Measurements from ENCODE around the gene GALR3. TPM values are rescaled to one million over a fixed set of nuclear protein-coding genes. Genes with fewer than 3 reads are reported as not detected.
"Not testable (repeated sequence)": the region's sequence is repeated elsewhere in the genome, so short reads cannot be mapped to it uniquely, and the experiment has no call there.

Gene GALR3
- total and polyA plus RNA-seq, 2 of the 8 experiments (the other 6 are each of a cell fraction or from before 2014, with no cell fraction given), result 0.84 to 1.1 TPM

GRCh38 chr22:37799979-37800378 lies 23.2 kb upstream of the GALR3 start:
- H3K79me1 ChIP-seq (ENCODE audit: low read depth, low read length); H2BK20ac ChIP-seq (ENCODE audit: low read length); DNase-seq (ENCODE audit: low read depth in 1 of 2, low spot score in 2 of 2); H3K14ac ChIP-seq (ENCODE audit: insufficient read length); H2BK120ac ChIP-seq (replicated peaks; ENCODE audit: low read depth, low read length); H3K36me3 ChIP-seq (ENCODE audit: control insufficient read depth in 2 of 4, insufficient read depth in 4 of 4, low read length in 3 of 4); H4K20me1 ChIP-seq (replicated peaks in 1 of 2; ENCODE audit: control insufficient read depth in 1 of 2, insufficient read depth in 2 of 2, low read length in 2 of 2); H2BK5ac ChIP-seq (ENCODE audit: low read depth, low read length); H3K4ac ChIP-seq (replicated peaks; ENCODE audit: insufficient read length, low read depth, low read length); H3K27ac ChIP-seq (ENCODE audit: low read depth, low read length); H2BK15ac ChIP-seq (ENCODE audit: low read length); H3K18ac ChIP-seq (ENCODE audit: extremely low read depth, low read length); H2BK12ac ChIP-seq (ENCODE audit: low read depth, low read length); H3K9me3 ChIP-seq (ENCODE audit: insufficient read depth in 2 of 2, low read depth in 1 of 2, low read length in 1 of 2); H2AFZ ChIP-seq (ENCODE audit: low read length); H3K79me2 ChIP-seq (ENCODE audit: control insufficient read depth in 1 of 2, insufficient read depth in 2 of 2, low read length in 2 of 2); H2AK5ac ChIP-seq (ENCODE audit: low read depth, low read length); FAIRE-seq; H4K5ac ChIP-seq (ENCODE audit: insufficient read length, low read depth, low read length); H3K56ac ChIP-seq (replicated peaks; ENCODE audit: insufficient read length, low read depth, low read length); POLR2A ChIA-PET (ENCODE audit: partially characterized antibody); H4K8ac ChIP-seq (ENCODE audit: extremely low read depth, insufficient read depth, low read length); H3K4me2 ChIP-seq (ENCODE audit: insufficient read depth in 1 of 2, low read depth in 2 of 2, low read length in 2 of 2); H3K9ac ChIP-seq (replicated peaks in 1 of 4; ENCODE audit: extremely low read depth in 1 of 4, low read depth in 3 of 4, low read length in 3 of 4); H3K23ac ChIP-seq (ENCODE audit: insufficient read length); H3K4me3 ChIP-seq (ENCODE audit: extremely low read depth in 1 of 4, insufficient read depth in 2 of 4, low read depth in 3 of 4, low read length in 4 of 4); CTCF ChIA-PET (ENCODE audit: partially characterized antibody); H4K91ac ChIP-seq (replicated peaks; ENCODE audit: insufficient read length, low read length): not testable (repeated sequence)
- peaks cover 3 to 24% (median 17%) of the 10 kb centered on the region in 4 experiments for H3K27me3 ChIP-seq (replicated peaks in 1 of 4; ENCODE audit: control insufficient read depth in 3 of 4, extremely low read depth in 1 of 4, insufficient read depth in 3 of 4, low read length in 3 of 4)
- WGBS, 2 experiments (ENCODE audit: extremely low coverage in 1 of 2, insufficient coverage in 1 of 2, insufficient read length in 1 of 2, insufficient replicate concordance in 2 of 2, low coverage in 1 of 2, low lambda C conversion rate in 2 of 2, missing lambda C conversion rate in 1 of 2), result 94% methylated on average over 6 of the region's 9 CpGs; no CpG with 5 or more reads in 1 of the 2 experiments
- H3K23me2 ChIP-seq (ENCODE audit: low read depth, low read length), result peaks cover 26% of the 10 kb centered on the region; the same call in 1 of the 2 replicates
- H3K4me1 ChIP-seq (replicated peaks in 1 of 4; ENCODE audit: control insufficient read depth in 3 of 4, insufficient read depth in 4 of 4, low read length in 3 of 4), result peaks cover 0 to 15% (median 12%) of the 10 kb centered on the region in 4 experiments; a peak in 6 of 7 replicates

Data from H1 (cell line).